NCI-H2196 (cell line): ENCODE results near the gene ZIC5.
A peak's percentile ranks its signal among the peaks of the same experiment; 100 is the strongest.

ENCODE experiments used
- DNase-seq: peaks from one replicate; lab custom pipeline; 2025; ENCODE audit not compliant: unreplicated experiment; lab: John Stamatoyannopoulos, UW

The ZIC5 gene

GRCh38 chr13:99938635-99939034 lies 32.9 kb downstream of the ZIC5 start:
- DNase-seq, result no peak

GRCh38 chr13:99935772-99936171 lies 35.8 kb downstream of the ZIC5 start:
- DNase-seq, result no peak

GRCh38 chr13:99932912-99933311 lies 38.7 kb downstream of the ZIC5 start:
- DNase-seq, result no peak

GRCh38 chr13:99930925-99931324 lies 40.6 kb downstream of the ZIC5 start:
- DNase-seq, result no peak

- DNase-seq, result no peak
Observed at GRCh38 chr13:99929866-99930265, 41.7 kb downstream of the ZIC5 start.

GRCh38 chr13:99926014-99926731 lies 45.4 kb downstream of the ZIC5 start:
- peak; percentile 24 for DNase-seq

- no peak for DNase-seq
Observed at GRCh38 chr13:99923877-99924582, 47.5 kb downstream of the ZIC5 start.

GRCh38 chr13:99922631-99923404 lies 48.7 kb downstream of the ZIC5 start:
- no peak for DNase-seq

GRCh38 chr13:99919132-99919531 lies 52.4 kb downstream of the ZIC5 start:
- no peak for DNase-seq

GRCh38 chr13:99916366-99917103 lies 55.0 kb downstream of the ZIC5 start:
- DNase-seq, result peak; percentile 27

- no peak for DNase-seq
Observed at GRCh38 chr13:99913167-99913566, 58.4 kb downstream of the ZIC5 start.
